GM19463 (cell line): ENCODE results near the gene HLCS.

Experiments used
- ATAC-seq: cut with Tn5 transposase; IDR thresholded peaks from one replicate; pipeline ENCODE4 v1.9.1; 2021; ENCODE audit warnings: mild to moderate bottlenecking, moderate library complexity; ENCODE audit not compliant: unreplicated experiment

The HLCS gene

GRCh38 chr21:36709030-36709867 is 257.2 kb downstream of the HLCS start:
- ATAC-seq: no peak

GRCh38 chr21:36708286-36709029 is 258.0 kb downstream of the HLCS start:
- no peak for ATAC-seq

GRCh38 chr21:36707763-36708285 is 258.6 kb downstream of the HLCS start:
- no peak for ATAC-seq

- no peak for ATAC-seq
Measured at GRCh38 chr21:36706951-36707762, 259.3 kb downstream of the HLCS start.

- ATAC-seq: no peak
Measured at GRCh38 chr21:36706482-36706852, 260.0 kb downstream of the HLCS start.

- no peak for ATAC-seq
Measured at GRCh38 chr21:36705679-36706481, 260.6 kb downstream of the HLCS start.

GRCh38 chr21:36704958-36705678 is 261.4 kb downstream of the HLCS start:
- no peak for ATAC-seq

- no peak for ATAC-seq
Measured at GRCh38 chr21:36704281-36704957, 262.1 kb downstream of the HLCS start.

- no peak for ATAC-seq
Measured at GRCh38 chr21:36703626-36704280, 262.7 kb downstream of the HLCS start.

- no peak for ATAC-seq
Measured at GRCh38 chr21:36703123-36703522, 263.3 kb downstream of the HLCS start.

- ATAC-seq: no peak
Measured at GRCh38 chr21:36702622-36702968, 263.9 kb downstream of the HLCS start.

- ATAC-seq: no peak
Measured at GRCh38 chr21:36701756-36702621, 264.5 kb downstream of the HLCS start.

- ATAC-seq: no peak
Measured at GRCh38 chr21:36700971-36701755, 265.3 kb downstream of the HLCS start.
